IMR-90 (cell line): ENCODE data around the gene KRTAP21-1. TPM values are rescaled to one million over a fixed set of nuclear protein-coding genes. Genes with fewer than 3 reads are reported as not detected.

ENCODE experiments used
- ATAC-seq: fragments of 200-7000 bp; cut with Tn5 transposase; 2 replicates; pipeline ENCODE4 v1.9.1; 2020; ENCODE audit warnings: low read depth, mild to moderate bottlenecking, moderate library complexity
- BruUV-seq: library from RNA; stranded (reverse); fragments of 400-500 nt; replicated peaks from 2 replicates; lab custom pipeline; 2021; lab: Mats Ljungman, UMichigan
- CTCF ChIA-PET: fragments of 300-600 bp; formaldehyde crosslinking; extraction: SDS; loops from one replicate; lab custom pipeline; 2021; ENCODE audit warnings: antibody characterized with exemption; lab: Yijun Ruan, JAX
- POLR2A ChIA-PET: fragments of 300-600 bp; sonication (Branson Sonifier 250); formaldehyde crosslinking; loops from one replicate; lab custom pipeline; 2022; ENCODE audit warnings: antibody characterized with exemption; ENCODE audit not compliant: unreplicated experiment; lab: Charles Lee
- DNase-seq: peaks from one replicate; pipeline ENCODE4 v3.0.0; 2013
- H2AFZ ChIP-seq: replicated peaks from 2 replicates; pipeline ENCODE3; 2013; ENCODE audit warnings: low read length, mild to moderate bottlenecking; ENCODE audit not compliant: poor library complexity
- H2AK5ac ChIP-seq: 2 replicates; pipeline ENCODE4 v1.6.1; 2013; ENCODE audit warnings: low read depth, low read length, inconsistent platforms
- H2AK9ac ChIP-seq: replicated peaks from 2 replicates; pipeline ENCODE3; 2013; ENCODE audit warnings: mild to moderate bottlenecking, low read depth, low read length, moderate library complexity; ENCODE audit not compliant: poor library complexity
- H2BK120ac ChIP-seq: 2 replicates; pipeline ENCODE4 v1.6.1; 2013; ENCODE audit warnings: low read depth, low read length, inconsistent platforms
- H2BK15ac ChIP-seq: 3 replicates; pipeline ENCODE4 v1.6.1; 2013; ENCODE audit warnings: low read depth, low read length, inconsistent platforms
- H2BK20ac ChIP-seq: 2 replicates; pipeline ENCODE4 v1.6.1; 2013; ENCODE audit warnings: low read depth, mild to moderate bottlenecking, inconsistent platforms, low read length, moderate library complexity
- H2BK5ac ChIP-seq: 2 replicates; pipeline ENCODE4 v1.6.1; 2013; ENCODE audit warnings: mild to moderate bottlenecking, low read depth, low read length, inconsistent platforms; ENCODE audit not compliant: poor library complexity, severe bottlenecking
- H3K14ac ChIP-seq: replicated peaks from 2 replicates; pipeline ENCODE4 v1.6.1; 2013; ENCODE audit warnings: low read depth, low read length, inconsistent platforms
- H3K18ac ChIP-seq: 2 replicates; pipeline ENCODE4 v1.6.1; 2013; ENCODE audit warnings: low read depth, low read length, control low read depth
- H3K23ac ChIP-seq: 2 replicates; pipeline ENCODE4 v1.6.1; 2013; ENCODE audit warnings: low read depth, low read length, inconsistent platforms
- H3K27ac ChIP-seq: 2 replicates; pipeline ENCODE4 v1.5.1; 2013; ENCODE audit warnings: mild to moderate bottlenecking, control low read depth, low read length; ENCODE audit not compliant: insufficient read depth
- H3K27me3 ChIP-seq: 2 replicates; pipeline ENCODE4 v1.6.1; 2013; ENCODE audit warnings: low read length; ENCODE audit not compliant: control insufficient read depth, insufficient read depth
- H3K36me3 ChIP-seq: 2 replicates; pipeline ENCODE4 v1.6.1; 2013; ENCODE audit warnings: low read length, mixed read lengths; ENCODE audit not compliant: control insufficient read depth, insufficient read depth
- H3K4ac ChIP-seq: 2 replicates; pipeline ENCODE4 v1.6.1; 2013; ENCODE audit warnings: low read depth, low read length, inconsistent platforms
- H3K4me1 ChIP-seq: 2 replicates; pipeline ENCODE4 v1.6.1; 2013; ENCODE audit warnings: low read length, mixed read lengths; ENCODE audit not compliant: control insufficient read depth, insufficient read depth
- H3K4me2 ChIP-seq: 2 replicates; pipeline ENCODE4 v1.6.1; 2013; ENCODE audit warnings: low read depth, mild to moderate bottlenecking, control low read depth, low read length, moderate library complexity
- H3K4me3 ChIP-seq: 2 replicates; pipeline ENCODE4 v1.5.1; 2013; ENCODE audit warnings: low read depth, mild to moderate bottlenecking, control low read depth, low read length, moderate library complexity; ENCODE audit not compliant: insufficient read depth
- H3K56ac ChIP-seq: 2 replicates; pipeline ENCODE4 v1.6.1; 2013; ENCODE audit warnings: low read length, inconsistent platforms; ENCODE audit not compliant: insufficient read depth; ENCODE audit errors: extremely low read depth
- H3K79me1 ChIP-seq, 2 experiments: 2 replicates each; pipeline ENCODE4 v1.6.1; 2013; ENCODE audit warnings: low read length in 2 of 2, inconsistent platforms in 1 of 2, low read depth in 1 of 2
- H3K9ac ChIP-seq: 2 replicates; pipeline ENCODE4 v1.6.1; 2013; ENCODE audit warnings: low read depth, low read length, control low read depth
- H3K9me1 ChIP-seq: 2 replicates; pipeline ENCODE4 v1.6.1; 2013; ENCODE audit warnings: low read length, inconsistent platforms; ENCODE audit not compliant: insufficient read depth
- H3K9me3 ChIP-seq: 2 replicates; pipeline ENCODE4 v1.6.1; 2013; ENCODE audit warnings: low read length; ENCODE audit not compliant: control insufficient read depth, insufficient read depth
- H4K20me1 ChIP-seq: 2 replicates; pipeline ENCODE4 v1.6.1; 2013; ENCODE audit warnings: low read length, inconsistent platforms; ENCODE audit not compliant: insufficient read depth
- H4K5ac ChIP-seq: 2 replicates; pipeline ENCODE4 v1.6.1; 2013; ENCODE audit warnings: mild to moderate bottlenecking, low read depth, low read length, control low read depth
- H4K8ac ChIP-seq, 2 experiments: 2 replicates each; pipeline ENCODE4 v1.6.1; 2013; ENCODE audit warnings: low read depth in 2 of 2, low read length in 2 of 2, control low read depth in 1 of 2, inconsistent platforms in 1 of 2
- H4K91ac ChIP-seq: 2 replicates; pipeline ENCODE4 v1.6.1; 2013; ENCODE audit warnings: low read depth, low read length, inconsistent platforms; ENCODE audit not compliant: insufficient read depth
- BHLHE40 ChIP-seq: fragments of 150-350 bp; IDR thresholded peaks from 2 replicates; pipeline ENCODE4 v1.6.1; 2016; ENCODE audit warnings: mild to moderate bottlenecking, low read depth, low read length
- CEBPB ChIP-seq: IDR thresholded peaks from 2 replicates; pipeline ENCODE4 v1.6.1; 2012; ENCODE audit warnings: low read depth, low read length, improper control_type of control experiment
- CHD1 ChIP-seq: IDR thresholded peaks from 2 replicates; pipeline ENCODE4 v1.6.1; 2012; ENCODE audit warnings: low read depth, low read length, improper control_type of control experiment
- CTCF ChIP-seq: conservative IDR thresholded peaks from 2 replicates; pipeline ENCODE4 v1.5.1; 2012; ENCODE audit warnings: mild to moderate bottlenecking, low read depth, low read length, improper control_type of control experiment
- ELK1 ChIP-seq: fragments of 150-350 bp; IDR thresholded peaks from 2 replicates; pipeline ENCODE4 v1.6.1; 2016; ENCODE audit warnings: low read depth, mild to moderate bottlenecking, low read length, moderate library complexity, borderline replicate concordance
- FOS ChIP-seq: fragments of 150-350 bp; IDR thresholded peaks from 2 replicates; pipeline ENCODE4 v1.6.1; 2016; ENCODE audit warnings: low read depth, low read length
- MAFK ChIP-seq: IDR thresholded peaks from 2 replicates; pipeline ENCODE4 v1.6.1; 2012; ENCODE audit warnings: low read depth, low read length, improper control_type of control experiment
- MAZ ChIP-seq: IDR thresholded peaks from 2 replicates; pipeline ENCODE4 v1.6.1; 2012; ENCODE audit warnings: low read depth, mild to moderate bottlenecking, low read length, improper control_type of control experiment, moderate library complexity, borderline replicate concordance
- MXI1 ChIP-seq: IDR thresholded peaks from 2 replicates; pipeline ENCODE4 v1.6.1; 2012; ENCODE audit warnings: low read depth, mild to moderate bottlenecking, low read length, moderate library complexity, borderline replicate concordance
- NFE2L2 ChIP-seq: fragments of 150-350 bp; IDR thresholded peaks from 2 replicates; pipeline ENCODE4 v1.6.1; 2016; ENCODE audit warnings: low read depth, mild to moderate bottlenecking, low read length
- POLR2A ChIP-seq: IDR thresholded peaks from 2 replicates; pipeline ENCODE4 v1.6.1; 2012; ENCODE audit warnings: mild to moderate bottlenecking, low read depth, low read length
- RAD21 ChIP-seq: IDR thresholded peaks from 2 replicates; pipeline ENCODE4 v1.6.1; 2012; ENCODE audit warnings: low read length, improper control_type of control experiment
- RCOR1 ChIP-seq: IDR thresholded peaks from 2 replicates; pipeline ENCODE4 v1.6.1; 2012; ENCODE audit warnings: mild to moderate bottlenecking, low read length, improper control_type of control experiment; ENCODE audit not compliant: insufficient replicate concordance
- RFX5 ChIP-seq: IDR thresholded peaks from 2 replicates; pipeline ENCODE4 v1.8.0; 2012; ENCODE audit warnings: low read depth, mild to moderate bottlenecking, low read length, moderate library complexity
- SMC3 ChIP-seq: fragments of 150-350 bp; IDR thresholded peaks from 2 replicates; pipeline ENCODE4 v1.6.1; 2016; ENCODE audit warnings: low read depth, mild to moderate bottlenecking, antibody characterized with exemption, low read length, moderate library complexity
- WGBS, 2 experiments: methylation state at CpG; one replicate each; pipeline versions ENCODE4 v1.1.5 to v1.1.7; 2013; ENCODE audit warnings: missing lambda C conversion rate in 2 of 2; ENCODE audit not compliant: insufficient read length in 1 of 2; ENCODE audit errors: extremely low coverage in 2 of 2; 5-methylcytosine and 5-hydroxymethylcytosine counted together
- dilution Hi-C: fragments of 300-500 bp; cut with HindIII; formaldehyde crosslinking; loops from one replicate; pipeline ENCODE4 v1.14.3; 2018; ENCODE audit warnings: low sequenced_read_pairs; ENCODE audit not compliant: unreplicated experiment
- in situ Hi-C: fragments of 300-500 bp; cut with MboI; formaldehyde crosslinking; loops from 3 replicates; pipeline ENCODE4 v1.14.3; 2019; ENCODE audit warnings: low sequenced_read_pairs, inconsistent platforms, mixed read lengths
- intact Hi-C: fragments of 100-400 bp; cut with micrococcal nuclease; formaldehyde crosslinking; loops from 2 replicates; pipeline ENCODE4 v1.10.0; 2022
- polyA plus RNA-seq, 3 experiments: library from polyadenylated mRNA; depleted of rRNA; stranded (reverse); fragments of >200 nt; gene quantifications; 2 replicates each; pipeline ENCODE4 v1.2.3, GENCODE V29; 2012; ENCODE audit warnings: low replicate concordance in 1 of 3
- total RNA-seq: library from RNA; depleted of rRNA; stranded (reverse); fragments of >200 nt; gene quantifications from 2 replicates; pipeline ENCODE4 v1.2.3, GENCODE V29; 2012
- TF ChIP-seq, protein P1 (sequence below): fragments of 150-350 bp; IDR thresholded peaks from 2 replicates; pipeline ENCODE4 v1.6.1; 2017; ENCODE audit warnings: mild to moderate bottlenecking, antibody characterized with exemption, low read length, low read depth

KRTAP21-1 gene
- total and polyA plus RNA-seq, 2 of the 4 experiments (the other 2 are of a cell fraction), result not detected

DNA sequence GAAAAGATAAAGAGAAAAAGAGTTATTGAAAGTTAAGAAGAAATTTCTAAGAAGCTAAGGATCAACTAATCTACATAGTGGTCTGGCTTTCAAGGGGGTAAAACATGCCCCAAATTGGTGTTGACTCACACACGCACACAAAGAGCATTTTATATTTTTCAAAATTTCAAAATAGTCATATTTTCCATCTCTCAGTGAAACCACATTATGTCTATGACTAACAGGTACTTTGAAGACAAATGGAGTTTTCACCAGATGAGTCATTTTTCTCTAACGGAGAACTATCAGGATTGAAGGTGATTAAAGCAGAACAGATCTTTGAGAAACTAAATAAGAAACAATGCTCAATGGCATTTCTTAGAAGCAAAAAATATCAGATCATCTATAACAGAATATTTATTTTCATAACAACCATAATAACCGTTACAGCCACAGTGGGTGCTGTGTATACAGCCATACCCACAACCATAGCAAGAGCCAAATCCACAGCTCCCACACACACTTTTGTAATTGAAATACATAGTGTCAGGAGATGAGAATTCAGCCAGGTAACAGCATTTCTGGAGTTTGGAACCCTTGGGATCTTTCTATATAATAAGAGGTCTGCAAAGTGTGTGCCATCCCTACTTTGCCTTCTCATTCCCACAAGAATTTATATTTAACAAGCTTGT, 36.9 kb downstream of the KRTAP21-1 start, which contains the start of gene KRTAP21-3:
Gene KRTAP21-3 (minus strand): TSS at position 539 of the 671 bp plus-strand sequence. CDS start 18 bp downstream, at position 521.
- no peak within 1 kb of the TSS for H3K4me2 ChIP-seq
- no peaks in the 10 kb centered on the region for H3K36me3 ChIP-seq
- dilution Hi-C loops (no loop called here), intact Hi-C loops (no loop called here), in situ Hi-C loops (no loop called here)
- no peak within 1 kb of the TSS for H4K91ac ChIP-seq
- no peak within 1 kb of the TSS for H2AK9ac ChIP-seq
- no peak within 1 kb of the TSS for H4K8ac ChIP-seq
- no peak within 1 kb of the TSS for H3K14ac ChIP-seq
- no peak within 1 kb of the TSS for H2BK120ac ChIP-seq
- no peak within 1 kb of the TSS for H3K4me3 ChIP-seq
- no peak for ATAC-seq
- H3K27ac ChIP-seq, result no peak within 1 kb of the TSS
- no peaks in the 10 kb centered on the region for H3K27me3 ChIP-seq
- no peak within 1 kb of the TSS for H3K9ac ChIP-seq
- no peak within 1 kb of the TSS for H2BK5ac ChIP-seq
- H3K9me3 ChIP-seq, result no peaks in the 10 kb centered on the region
- WGBS, 2 experiments, result no CpG with 5 or more reads among the region's 3 CpGs
- H2BK15ac ChIP-seq, result no peak within 1 kb of the TSS
- no peak within 1 kb of the TSS for H4K5ac ChIP-seq
- no peaks in the 10 kb centered on the region for H3K79me1 ChIP-seq
- POLR2A ChIA-PET, result no interaction called here
- no peak within 1 kb of the TSS for H3K56ac ChIP-seq
- no peak within 1 kb of the TSS for H2AK5ac ChIP-seq
- H2BK20ac ChIP-seq, result no peak within 1 kb of the TSS
- no peak within 1 kb of the TSS for H2AFZ ChIP-seq
- no peak within 1 kb of the TSS for H3K4ac ChIP-seq
- H3K18ac ChIP-seq, result no peak within 1 kb of the TSS
- DNase-seq, result no peak
- H3K4me1 ChIP-seq, result no peaks in the 10 kb centered on the region
- H4K20me1 ChIP-seq, result no peaks in the 10 kb centered on the region
- BruUV-seq, result no TSS peak
- TF ChIP-seq CEBPB, result no peak
- TF ChIP-seq RFX5, result no peak
- TF ChIP-seq RAD21, result no peak
- no peak for TF ChIP-seq NFE2L2
- no peak for TF ChIP-seq SMC3
- no peak for TF ChIP-seq CTCF
- TF ChIP-seq MAFK, result no peak
- TF ChIP-seq CHD1, result no peak
- TF ChIP-seq BHLHE40, result no peak
- TF ChIP-seq ELK1, result no peak
- TF ChIP-seq MAZ, result no peak
- TF ChIP-seq MXI1, result no peak
- TF ChIP-seq FOS, result no peak
- TF ChIP-seq, protein P1, sequence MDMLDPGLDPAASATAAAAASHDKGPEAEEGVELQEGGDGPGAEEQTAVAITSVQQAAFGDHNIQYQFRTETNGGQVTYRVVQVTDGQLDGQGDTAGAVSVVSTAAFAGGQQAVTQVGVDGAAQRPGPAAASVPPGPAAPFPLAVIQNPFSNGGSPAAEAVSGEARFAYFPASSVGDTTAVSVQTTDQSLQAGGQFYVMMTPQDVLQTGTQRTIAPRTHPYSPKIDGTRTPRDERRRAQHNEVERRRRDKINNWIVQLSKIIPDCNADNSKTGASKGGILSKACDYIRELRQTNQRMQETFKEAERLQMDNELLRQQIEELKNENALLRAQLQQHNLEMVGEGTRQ, result no peak
- TF ChIP-seq RCOR1, result no peak
- TF ChIP-seq POLR2A, result no peak
- CTCF ChIA-PET, result no interaction called here
- H3K23ac ChIP-seq, result no peak within 1 kb of the TSS
- no peaks in the 10 kb centered on the region for H3K9me1 ChIP-seq
